ENCODE measurements around the gene PPP1R7. TPM values are rescaled to one million over a fixed set of nuclear protein-coding genes. Genes with fewer than 3 reads are reported as not detected.

Gene PPP1R7
- total RNA-seq, 4 donors from 2014 or later: 58.7 to 74.0 (median 68.8) TPM

- no peaks in the 10 kb centered on the region for H3K9me3 ChIP-seq
- no peak overlapping the region for H3K4me3 ChIP-seq (replicated peaks in 1 of 3)
- H3K4me1 ChIP-seq: peaks cover 14 to 18% of the 10 kb centered on the region in 2 donors
- H3K36me3 ChIP-seq: peaks cover 14 to 16% of the 10 kb centered on the region in 2 donors
- no peak overlapping the region for H3K27ac ChIP-seq
- no peak for DNase-seq
- intact Hi-C loops (cut with DNase I): loop anchor here (10.0 kb wide), 1 partner anchor 163 kb away; the partner anchor contains the start of gene SNED1
- H3K27me3 ChIP-seq: no peaks in the 10 kb centered on the region
- TF ChIP-seq CTCF (IDR thresholded peaks at IDR 0.05) (no peak), POLR2A (IDR thresholded peaks at IDR 0.05) (no peak)
- WGBS, 2 donors: 94 to 96% methylated on average over 9 of the region's 9 CpGs
Observed at GRCh38 chr2:241157841-241158545, 7.7 kb downstream of the PPP1R7 start.

GRCh38 chr2:241158546-241158900 lies 8.3 kb downstream of the PPP1R7 start:
- Histone ChIP-seq H3K27me3 (no peaks in the 10 kb centered on the region), H3K36me3 (peaks cover 14 to 17% of the 10 kb centered on the region in 2 donors), H3K27ac (no peak overlapping the region), H3K4me1 (peaks cover 17 to 23% of the 10 kb centered on the region in 2 donors), H3K4me3 (replicated peaks in 1 of 3) (no peak overlapping the region), H3K9me3 (no peaks in the 10 kb centered on the region)
- intact Hi-C loops (cut with DNase I): loop anchor here (10.0 kb wide), 1 partner anchor 164 kb away; the partner anchor contains the start of gene SNED1
- TF ChIP-seq POLR2A (IDR thresholded peaks at IDR 0.05) (no peak), CTCF (IDR thresholded peaks at IDR 0.05) (no peak)
- no peak for DNase-seq
- 95 to 97% methylated on average over 8 of the region's 8 CpGs for WGBS, 2 donors

GRCh38 chr2:241159116-241159515 lies 8.8 kb downstream of the PPP1R7 start:
- Histone ChIP-seq H3K4me1 (peaks cover 17 to 26% of the 10 kb centered on the region in 2 donors), H3K4me3 (replicated peaks in 1 of 3) (no peak overlapping the region), H3K27me3 (no peaks in the 10 kb centered on the region), H3K27ac (no peak overlapping the region), H3K9me3 (no peaks in the 10 kb centered on the region), H3K36me3 (peaks cover 19 to 23% of the 10 kb centered on the region in 2 donors)
- WGBS, 2 donors: 96 to 97% methylated on average over 5 of the region's 5 CpGs
- no peak for DNase-seq
- intact Hi-C loops (cut with DNase I): loop anchor here (10.0 kb wide), 1 partner anchor 164 kb away; the partner anchor contains the start of gene SNED1
- TF ChIP-seq POLR2A (IDR thresholded peaks at IDR 0.05): no peak
- no peak for TF ChIP-seq CTCF (IDR thresholded peaks at IDR 0.05)

- Histone ChIP-seq H3K4me1 (peaks cover 17 to 26% of the 10 kb centered on the region in 2 donors), H3K27me3 (no peaks in the 10 kb centered on the region), H3K36me3 (peaks cover 20 to 26% of the 10 kb centered on the region in 2 donors), H3K27ac (no peak overlapping the region), H3K4me3 (replicated peaks in 1 of 3) (no peak overlapping the region), H3K9me3 (no peaks in the 10 kb centered on the region)
- no peak for DNase-seq
- intact Hi-C loops (cut with DNase I): no loop called here
- WGBS, 2 donors: 96 to 97% methylated on average over 7 of the region's 7 CpGs
- no peak for TF ChIP-seq POLR2A (IDR thresholded peaks at IDR 0.05)
- TF ChIP-seq CTCF (IDR thresholded peaks at IDR 0.05): no peak
Observed at GRCh38 chr2:241160318-241160717, 10.1 kb downstream of the PPP1R7 start.

- H3K36me3 ChIP-seq: peaks cover 27 to 38% of the 10 kb centered on the region in 2 donors
- WGBS, 2 donors: 19 to 22% methylated on average over 8 to 9 of the region's 9 CpGs
- DNase-seq: peak; percentile 91 to 94
- no peaks in the 10 kb centered on the region for H3K27me3 ChIP-seq
- H3K4me3 ChIP-seq (replicated peaks in 1 of 3): no peak overlapping the region
- H3K27ac ChIP-seq: peak overlapping the region; percentile 7 to 75 (median 28)
- peak in 1 of 2 donors; percentile 18 for TF ChIP-seq POLR2A (IDR thresholded peaks at IDR 0.05)
- no peak for TF ChIP-seq CTCF (IDR thresholded peaks at IDR 0.05)
- intact Hi-C loops (cut with DNase I): no loop called here
- peaks cover 17 to 26% of the 10 kb centered on the region in 2 donors for H3K4me1 ChIP-seq
- H3K9me3 ChIP-seq: no peaks in the 10 kb centered on the region
Observed at GRCh38 chr2:241161646-241162281, 11.5 kb downstream of the PPP1R7 start.
